Stimulated activated CD4-positive, alpha-beta T cell treated with anti-CD3 and anti-CD28 coated beads, TNF-alpha, amount 100 ng/mL, for 48 hours (primary cell): Measurements from ENCODE around the gene ZNF791.
"Not testable (repeated sequence)": the region's sequence is repeated elsewhere in the genome, so short reads cannot be mapped to it uniquely, and the experiment has no call there.

Experiments
- DNase-seq, 3 donors: peaks; one replicate each; pipeline ENCODE4 v3.0.0-alpha.2; 2020; ENCODE audit warnings: low read depth in 3 of 3

The ZNF791 gene

DNA sequence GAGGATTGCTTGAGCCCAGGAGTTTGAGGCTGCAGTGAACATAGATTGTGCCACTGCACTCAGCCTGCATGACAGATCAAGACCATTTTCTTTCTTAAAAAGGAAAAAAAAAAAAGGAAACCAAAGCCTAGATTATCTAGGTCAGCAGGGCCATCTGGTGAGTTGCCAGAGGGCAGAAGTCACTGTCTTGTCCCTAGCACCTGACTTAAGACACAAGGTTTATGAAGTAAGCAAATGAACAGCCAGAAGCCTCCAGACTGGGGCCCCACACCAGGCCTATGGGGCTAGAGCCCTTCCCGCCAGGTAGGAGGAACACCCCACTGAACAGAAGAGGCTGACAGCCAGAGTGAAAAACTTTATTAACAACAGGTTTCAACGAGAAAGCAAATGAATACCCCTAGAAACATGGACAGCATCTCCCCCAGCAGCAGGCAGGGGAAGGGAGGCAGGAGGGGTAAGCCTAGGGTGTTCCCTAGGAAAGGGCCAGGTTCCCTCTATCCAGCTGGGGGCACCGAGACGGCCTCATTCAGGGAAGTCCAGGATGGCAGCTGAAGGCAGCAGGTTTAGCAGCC lies 57.1 kb downstream of the ZNF791 start:
- DNase-seq: no peak

DNA sequence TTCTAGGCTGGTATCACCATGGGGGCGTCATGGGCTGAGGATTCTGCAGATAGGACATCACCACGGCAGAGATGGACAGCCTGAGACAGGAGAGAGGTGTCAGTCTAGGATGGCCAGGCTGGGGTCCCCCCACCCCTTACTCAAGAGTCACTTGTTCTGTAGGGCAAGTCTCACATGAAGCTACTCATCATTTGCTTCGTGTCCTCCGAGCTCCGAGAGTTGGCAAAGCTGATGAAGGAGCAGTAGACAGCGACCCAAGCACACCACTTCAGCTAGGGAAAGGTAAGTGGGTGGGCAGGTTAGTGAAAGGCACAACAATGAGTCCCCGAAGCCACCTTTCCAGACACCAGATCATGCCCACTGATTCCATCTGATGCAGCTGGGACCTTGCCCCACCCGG lies 57.6 kb downstream of the ZNF791 start:
- DNase-seq: no peak

DNA sequence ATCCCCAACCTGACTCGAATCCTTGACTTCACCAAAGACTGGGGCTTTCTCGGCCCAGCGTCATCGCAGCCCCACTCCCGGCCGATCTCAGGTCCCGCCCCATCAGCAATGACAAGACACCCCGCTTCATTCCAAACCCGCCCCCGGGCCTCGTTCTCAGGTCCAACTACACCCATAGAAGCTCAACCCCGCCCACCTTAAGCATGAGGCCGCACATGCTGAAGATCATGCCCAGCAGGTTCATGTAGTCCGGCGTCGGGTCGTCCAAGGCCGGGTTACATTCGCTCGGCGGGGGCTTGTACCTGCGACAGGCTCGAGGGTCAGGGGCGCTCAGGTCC lies 58.2 kb downstream of the ZNF791 start:
- DNase-seq: peak in 2 of 3 donors; percentile 31 to 61

DNA sequence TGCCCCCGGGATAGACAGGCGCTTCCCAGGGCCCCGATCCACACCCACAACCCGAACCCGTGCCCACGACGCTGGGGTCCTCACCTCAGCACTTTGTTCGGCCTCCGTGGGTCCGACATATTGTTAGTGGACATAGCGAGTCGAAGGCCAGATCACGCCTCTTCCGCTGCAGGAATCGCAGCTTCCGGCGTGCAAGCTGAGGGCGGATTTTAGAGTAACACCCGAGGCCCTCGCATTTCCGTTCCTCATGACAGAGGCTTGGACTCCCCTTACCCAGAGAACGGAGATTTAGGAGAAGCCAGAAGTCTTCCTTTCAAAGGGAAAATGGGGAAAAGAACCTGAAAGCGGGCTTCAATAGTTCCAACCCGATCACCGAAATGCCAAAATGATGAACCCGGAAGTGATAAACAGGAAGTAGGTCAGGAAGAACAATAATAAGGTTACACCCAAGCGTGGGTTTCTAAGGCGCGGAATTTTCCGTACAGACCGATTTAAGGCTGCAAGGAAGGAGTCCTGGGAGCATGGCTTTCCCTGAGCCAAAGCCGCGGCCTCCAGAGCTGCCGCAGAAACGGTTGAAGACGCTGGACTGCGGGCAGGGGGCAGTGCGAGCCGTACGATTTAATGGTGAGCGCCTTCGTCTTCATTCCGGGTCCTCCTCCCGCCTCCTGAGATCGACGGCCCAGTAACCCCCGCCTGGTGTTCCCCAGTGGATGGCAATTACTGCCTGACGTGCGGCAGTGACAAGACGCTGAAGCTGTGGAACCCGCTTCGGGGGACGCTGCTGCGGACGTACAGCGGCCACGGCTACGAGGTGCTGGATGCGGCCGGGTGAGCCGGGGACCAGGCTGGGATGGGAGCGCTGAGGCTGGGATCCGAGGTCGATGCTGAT lies 58.8 kb downstream of the ZNF791 start:
- peak in 2 of 3 donors; percentile 51 to 72 for DNase-seq

DNA sequence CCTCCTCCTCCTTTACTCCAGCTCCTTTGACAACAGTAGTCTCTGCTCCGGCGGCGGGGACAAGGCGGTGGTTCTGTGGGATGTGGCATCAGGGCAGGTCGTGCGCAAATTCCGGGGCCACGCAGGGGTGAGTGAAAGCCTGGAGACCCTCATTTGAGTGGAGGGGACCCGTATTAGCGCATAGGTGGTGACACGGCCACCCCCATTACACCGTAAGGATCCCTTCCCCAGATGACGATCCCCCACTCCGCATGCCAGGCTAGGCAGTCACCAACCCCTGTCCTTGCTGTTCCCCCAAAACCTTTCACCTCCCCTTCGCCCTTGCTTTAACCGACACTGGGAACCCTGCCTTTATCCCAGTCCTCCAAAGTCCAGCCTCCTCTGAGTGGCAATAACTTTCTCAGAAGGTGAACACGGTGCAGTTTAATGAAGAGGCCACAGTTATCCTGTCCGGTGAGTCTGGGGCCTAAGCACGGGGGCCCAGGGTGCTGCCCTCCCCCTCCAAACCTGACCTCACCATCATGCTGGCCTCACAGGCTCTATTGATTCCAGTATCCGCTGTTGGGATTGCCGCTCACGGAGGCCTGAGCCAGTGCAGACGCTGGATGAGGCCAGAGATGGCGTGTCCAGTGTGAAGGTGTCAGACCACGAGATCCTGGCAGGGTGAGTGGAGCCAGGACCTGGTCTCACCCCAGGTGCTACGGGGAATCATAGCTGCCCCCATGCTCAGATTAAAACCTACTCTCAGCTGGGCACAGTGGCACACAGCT lies 59.6 kb downstream of the ZNF791 start:
- no peak for DNase-seq

DNA sequence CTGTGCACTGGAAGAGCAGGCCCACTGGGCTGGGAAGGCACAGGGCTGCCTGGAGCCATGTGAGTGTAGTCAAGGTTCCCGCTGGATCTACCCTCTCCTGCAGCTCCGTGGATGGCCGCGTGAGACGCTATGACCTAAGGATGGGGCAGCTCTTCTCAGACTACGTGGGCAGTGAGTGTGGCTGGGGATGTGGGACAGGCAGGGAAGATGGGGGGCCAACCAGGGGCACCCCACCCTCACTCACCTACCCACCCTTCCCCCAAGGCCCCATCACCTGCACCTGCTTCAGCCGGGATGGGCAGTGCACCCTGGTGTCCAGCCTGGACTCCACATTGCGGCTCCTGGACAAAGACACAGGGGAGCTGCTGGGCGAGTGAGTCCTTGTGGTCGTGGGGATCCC lies 62.0 kb downstream of the ZNF791 start:
- no peak for DNase-seq

DNA sequence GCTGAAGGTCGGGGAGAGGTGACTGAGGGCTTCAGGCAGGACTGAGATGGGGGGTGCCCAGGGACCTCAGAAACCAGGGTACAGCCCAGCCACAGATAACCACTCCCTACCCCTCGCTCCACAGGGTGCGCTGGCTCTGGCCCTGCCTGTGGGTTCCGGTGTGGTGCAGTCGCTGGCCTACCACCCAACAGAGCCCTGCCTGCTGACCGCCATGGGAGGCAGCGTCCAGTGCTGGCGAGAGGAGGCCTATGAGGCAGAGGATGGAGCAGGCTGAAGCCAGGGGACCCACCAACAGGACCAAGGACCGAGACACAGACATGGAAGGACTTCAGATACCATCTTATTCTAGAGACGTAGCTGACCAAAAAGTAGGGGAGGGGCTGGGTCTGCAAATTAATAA lies 64.7 kb downstream of the ZNF791 start:
- DNase-seq: no peak

DNA sequence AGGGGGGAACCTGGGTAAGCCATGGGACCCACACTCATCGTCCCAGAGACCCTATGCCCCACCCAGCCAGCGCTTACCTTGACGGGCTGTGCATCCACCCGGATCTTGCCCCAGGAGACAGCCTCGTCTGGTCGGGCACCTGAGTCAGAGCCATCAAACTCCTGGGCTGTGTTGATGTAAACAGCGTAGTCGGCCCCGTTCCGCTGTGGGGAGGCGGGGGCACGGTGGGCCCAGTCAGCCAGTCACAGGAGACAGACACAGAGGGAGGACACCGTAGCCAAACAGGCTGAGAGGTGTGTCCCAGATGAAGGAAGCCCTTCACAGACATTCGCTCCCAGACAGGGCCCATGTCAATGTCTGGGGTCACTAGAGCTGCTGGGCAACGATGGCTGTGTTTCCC lies 65.2 kb downstream of the ZNF791 start:
- no peak for DNase-seq

DNA sequence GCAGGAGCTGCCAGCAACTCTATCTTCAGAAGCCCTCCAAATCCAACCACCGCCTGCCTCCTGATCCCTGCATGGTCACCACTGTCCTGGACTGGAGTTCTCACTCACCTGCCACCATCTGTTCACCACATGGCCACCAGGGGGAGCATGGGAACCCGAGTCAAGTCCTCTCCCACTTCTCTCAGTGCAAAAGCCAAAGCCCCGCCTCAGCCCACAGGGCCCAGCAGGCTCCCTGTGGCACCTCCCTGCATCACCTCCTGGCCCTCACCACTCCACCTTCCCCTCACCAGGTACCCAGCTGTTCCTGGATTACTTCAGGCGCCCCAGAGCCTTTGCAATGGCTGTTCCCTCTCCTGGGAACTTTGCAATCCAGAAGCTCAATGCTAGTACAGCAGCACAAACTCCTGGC lies 65.7 kb downstream of the ZNF791 start:
- peak; percentile 79 to 87 (median 86) for DNase-seq

DNA sequence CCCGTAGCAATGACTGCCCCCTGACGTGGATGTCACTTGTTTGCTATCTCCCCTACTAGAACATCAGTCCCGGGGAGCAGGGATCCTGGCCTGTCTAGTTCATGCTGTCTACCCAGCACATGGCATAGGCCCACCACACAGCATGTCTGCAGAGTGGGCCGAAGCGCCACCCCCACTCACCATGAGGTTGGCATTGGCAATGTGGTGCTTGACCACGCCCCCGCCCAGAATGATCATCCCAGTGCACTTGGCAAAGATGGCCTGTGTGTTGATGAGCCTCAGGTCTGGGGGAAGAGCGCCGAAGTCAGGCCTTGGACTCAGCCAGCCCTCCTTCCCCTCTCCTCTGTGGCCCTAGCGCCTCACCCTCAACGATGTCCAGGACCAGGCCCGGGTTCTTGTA lies 66.2 kb downstream of the ZNF791 start:
- DNase-seq: no peak

DNA sequence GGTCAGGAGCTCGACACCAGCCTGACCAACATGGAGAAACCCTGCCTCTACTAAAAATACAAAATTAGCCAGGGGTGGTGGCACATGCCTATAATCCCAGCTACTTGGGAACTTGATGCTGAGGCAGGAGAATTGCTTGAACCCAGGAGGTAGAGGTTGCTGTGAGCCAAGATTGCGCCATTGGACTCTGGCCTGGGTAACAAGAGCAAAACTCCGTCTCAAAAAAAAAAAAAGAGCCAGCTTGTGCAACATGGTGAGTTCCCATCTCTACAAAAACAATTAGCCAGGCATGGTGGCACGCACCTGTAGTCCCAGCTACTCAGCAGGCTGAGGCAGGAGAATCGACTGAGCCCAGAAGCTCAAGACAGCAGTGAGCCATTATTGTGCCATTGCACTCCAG lies 67.3 kb downstream of the ZNF791 start:
- not testable (repeated sequence) for DNase-seq

DNA sequence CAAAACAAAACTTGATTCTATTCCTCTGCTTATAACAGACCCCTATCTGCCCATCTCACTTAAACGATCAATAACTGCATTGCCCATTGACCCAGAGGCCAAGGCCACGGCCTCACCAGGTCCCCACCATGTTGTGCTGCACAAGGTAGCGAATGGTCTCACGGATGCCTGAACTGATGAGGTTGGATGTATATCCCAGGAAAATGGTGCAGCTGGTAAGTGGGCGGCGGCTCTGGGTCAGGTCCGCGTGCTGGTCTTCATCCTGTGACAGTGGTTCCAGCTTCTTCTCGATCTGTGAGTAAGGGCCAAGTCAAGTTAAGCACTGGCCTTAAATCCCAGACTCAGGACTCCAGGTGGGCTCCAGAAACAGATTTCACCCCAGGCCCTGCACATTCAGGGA lies 69.3 kb downstream of the ZNF791 start:
- no peak for DNase-seq

DNA sequence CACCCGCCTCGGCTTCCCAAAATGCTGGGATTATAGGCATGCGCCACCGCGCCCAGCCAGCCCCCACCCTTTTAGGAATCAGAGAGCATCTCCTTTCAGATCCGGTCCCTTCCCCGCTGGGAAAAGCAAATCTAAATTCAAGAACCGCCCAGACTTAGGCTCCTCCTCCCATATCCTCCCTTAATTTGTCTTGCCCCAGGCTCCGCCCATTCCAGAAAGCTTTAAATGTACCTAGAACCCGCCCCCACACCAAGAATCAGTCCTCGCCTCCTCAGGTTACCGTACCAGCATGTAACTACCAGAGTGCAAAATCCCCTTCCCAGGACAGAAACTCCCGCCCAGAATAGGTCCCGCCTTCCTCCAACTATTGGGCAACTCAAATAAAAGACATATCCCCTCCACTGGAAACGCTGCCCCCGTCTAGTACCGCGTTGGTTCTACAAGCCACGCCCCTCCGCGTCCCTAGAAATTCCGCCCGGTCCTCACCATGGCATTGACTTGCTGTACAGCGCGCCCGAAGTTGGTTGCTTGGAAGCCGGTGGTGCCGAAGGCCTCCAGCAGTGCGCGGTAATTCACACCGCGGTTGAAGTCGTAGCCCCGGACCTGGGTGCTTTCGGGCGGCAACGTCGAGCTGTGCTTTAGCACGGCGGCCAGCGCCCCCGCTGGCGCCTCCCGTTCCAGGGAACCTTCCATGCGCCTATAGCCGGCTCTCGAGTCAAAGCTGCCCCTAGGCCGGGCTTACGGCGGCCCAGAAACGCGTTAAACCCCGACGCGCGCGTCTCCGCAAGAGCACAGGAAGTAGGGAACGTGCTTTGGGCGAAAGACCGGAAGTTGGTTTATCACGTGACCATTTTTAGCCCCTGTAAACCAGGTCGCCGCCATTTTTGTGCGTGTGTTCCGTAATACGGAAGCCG lies 70.6 kb downstream of the ZNF791 start, which contains the start of gene DHPS:
Gene DHPS, minus strand, starts transcription at position 807 of the 914 bp plus-strand sequence. Its CDS starts 114 bp downstream, at position 693.
- DNase-seq: peak; percentile 81 to 90 (median 87)
